SJSA1 (cell line): ENCODE measurements around the gene CACNA2D1. TPM values are rescaled to one million over a fixed set of nuclear protein-coding genes. Genes with fewer than 3 reads are reported as not detected.
"Not testable (repeated sequence)": the region's sequence is repeated elsewhere in the genome, so short reads cannot be mapped to it uniquely, and the experiment has no call there.

Experiments used
- DNase-seq, 2 experiments: peaks; one replicate each; pipeline ENCODE4 v3.0.0-alpha.2; 2015 to 2020; ENCODE audit warnings: low spot score in 2 of 2, low read depth in 1 of 2
- H3K27ac ChIP-seq: fragments of 250-450 bp; sonication (Bioruptor Pico); 2 replicates; pipeline ENCODE4 v1.5.1; 2020; ENCODE audit warnings: mild to moderate bottlenecking, moderate library complexity
- H3K27me3 ChIP-seq: fragments of 250-450 bp; sonication (Bioruptor Pico); replicated peaks from 2 replicates; pipeline ENCODE4 v1.5.1; 2020; ENCODE audit warnings: mild to moderate bottlenecking, moderate library complexity
- H3K36me3 ChIP-seq: fragments of 250-450 bp; sonication (Bioruptor Pico); 2 replicates; pipeline ENCODE4 v1.5.1; 2020; ENCODE audit warnings: mild to moderate bottlenecking
- H3K4me1 ChIP-seq: fragments of 250-450 bp; sonication (Bioruptor Pico); replicated peaks from 2 replicates; pipeline ENCODE4 v1.6.1; 2021; ENCODE audit warnings: mild to moderate bottlenecking
- H3K4me3 ChIP-seq: fragments of 250-450 bp; sonication (Bioruptor Pico); 2 replicates; pipeline ENCODE4 v1.5.1; 2020; ENCODE audit warnings: mild to moderate bottlenecking
- H3K9me3 ChIP-seq: fragments of 250-450 bp; sonication (Bioruptor Pico); replicated peaks from 2 replicates; pipeline ENCODE4 v1.5.1; 2020; ENCODE audit warnings: mild to moderate bottlenecking
- total RNA-seq: library from RNA; depleted of rRNA; stranded (reverse); fragments of >200 nt; shearing (Covaris generic); gene quantifications from 2 replicates; pipeline ENCODE4 v1.2.3, GENCODE V29; 2014

The CACNA2D1 gene
- total RNA-seq, 1 experiment from 2014 or later = 31.6 TPM

DNA sequence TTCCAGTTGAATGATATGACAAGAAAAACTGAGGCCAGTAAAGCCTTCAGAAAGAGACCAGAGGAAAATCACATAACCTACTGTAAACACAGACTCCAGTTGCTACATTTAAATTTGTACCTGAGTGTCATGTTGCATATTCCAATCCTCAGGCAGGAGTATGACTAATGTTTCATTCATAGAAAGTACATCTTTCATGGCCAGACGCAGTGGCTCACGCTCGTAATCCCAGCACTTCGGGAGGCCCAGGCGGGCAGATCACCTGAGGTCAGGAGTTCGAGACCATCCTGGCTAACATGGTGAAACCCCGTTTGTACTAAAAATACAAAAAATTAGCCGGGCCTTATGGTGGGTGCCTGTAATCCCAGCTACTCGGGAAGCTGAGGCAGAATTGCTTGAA, 429.0 kb downstream of the CACNA2D1 start:
- H3K36me3 ChIP-seq, H3K27ac ChIP-seq, H3K4me3 ChIP-seq, H3K4me1 ChIP-seq, H3K27me3 ChIP-seq, DNase-seq, H3K9me3 ChIP-seq: not testable (repeated sequence)

DNA sequence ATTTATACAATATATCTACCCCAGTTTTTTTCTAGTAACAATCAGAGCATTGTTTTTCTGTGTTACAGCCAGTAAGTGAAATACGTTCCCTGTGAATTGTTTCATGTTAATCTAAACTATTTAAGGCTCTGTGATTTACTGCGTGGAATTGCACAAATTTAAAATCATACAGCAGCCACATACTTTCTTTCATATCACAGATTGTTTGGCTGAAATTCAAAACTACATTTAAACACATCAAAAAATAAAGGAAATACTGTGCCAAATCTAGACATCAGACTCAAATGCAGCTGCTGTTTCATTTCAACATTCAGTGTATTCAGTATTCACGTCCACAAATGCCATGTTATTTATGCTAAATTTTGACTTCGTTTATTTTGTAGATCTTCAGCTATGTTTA, 431.1 kb downstream of the CACNA2D1 start:
- Histone ChIP-seq H3K4me1 (peaks cover 8% of the 10 kb centered on the region; the same call in 1 of the 2 replicates), H3K27ac (no peak overlapping the region), H3K36me3 (no peaks in the 10 kb centered on the region; the same call in 1 of the 2 replicates), H3K9me3 (no peaks in the 10 kb centered on the region), H3K4me3 (no peak overlapping the region), H3K27me3 (no peaks in the 10 kb centered on the region)
- DNase-seq = no peak

DNA sequence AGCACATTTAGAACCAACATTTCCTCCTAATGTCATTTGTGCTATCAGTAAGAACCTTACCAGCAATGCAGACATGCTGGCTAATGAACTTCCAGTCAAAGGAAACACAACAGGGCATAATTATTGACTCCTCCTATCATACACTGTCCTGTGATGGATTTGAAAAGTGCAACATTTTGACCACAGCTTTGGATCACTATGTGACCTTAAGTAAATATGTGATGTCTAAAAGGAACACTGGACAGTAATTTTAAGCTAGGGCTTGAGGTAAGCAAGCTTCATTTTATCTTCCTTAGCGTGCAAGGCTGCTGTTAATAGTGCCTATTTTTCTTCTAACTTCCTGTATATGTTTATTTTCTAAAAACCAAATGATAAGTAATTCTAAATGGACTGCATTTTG, 433.2 kb downstream of the CACNA2D1 start:
- no peaks in the 10 kb centered on the region for H3K9me3 ChIP-seq
- no peak overlapping the region for H3K27ac ChIP-seq
- no peaks in the 10 kb centered on the region for H3K4me1 ChIP-seq
- H3K36me3 ChIP-seq = no peaks in the 10 kb centered on the region; the same call in 1 of the 2 replicates
- no peaks in the 10 kb centered on the region for H3K27me3 ChIP-seq
- no peak overlapping the region for H3K4me3 ChIP-seq
- DNase-seq = no peak

DNA sequence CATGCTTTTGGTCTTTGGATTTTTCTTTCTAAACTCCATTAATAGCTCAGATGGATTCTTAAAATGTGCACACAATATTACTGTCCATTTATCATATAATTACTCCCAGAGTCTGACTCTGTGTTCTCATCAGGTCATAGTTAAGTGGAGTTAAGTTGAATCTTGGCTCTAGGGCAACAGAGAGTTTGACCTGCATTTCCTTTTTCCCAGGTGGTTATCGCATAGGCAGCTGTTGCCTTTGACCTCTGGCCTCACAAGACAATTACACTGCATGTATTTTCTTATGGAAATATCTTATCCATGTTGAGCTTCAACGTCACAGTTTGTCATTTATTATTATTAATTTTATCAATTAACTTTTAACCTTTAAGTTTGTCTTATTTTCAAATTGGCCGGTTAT, 436.3 kb downstream of the CACNA2D1 start:
- no peak for DNase-seq

DNA sequence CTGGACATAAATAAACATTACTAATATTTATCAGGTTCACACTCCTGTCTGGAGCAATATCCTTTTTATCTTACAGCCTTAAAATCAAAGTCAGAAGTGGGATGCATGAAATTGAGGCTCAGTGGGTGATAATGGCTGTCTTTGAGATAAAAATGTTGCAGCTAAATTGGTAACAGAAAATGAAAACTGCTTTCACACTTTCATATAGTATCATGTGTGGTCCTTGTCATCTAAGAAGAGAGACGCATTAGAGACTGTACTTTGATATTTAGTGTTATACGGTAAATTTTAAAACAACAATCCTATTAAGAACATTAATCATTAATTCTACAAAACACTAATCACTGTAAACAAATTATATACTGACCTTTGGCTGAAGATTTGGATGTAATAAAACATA, 438.5 kb downstream of the CACNA2D1 start:
- no peaks in the 10 kb centered on the region for H3K9me3 ChIP-seq
- no peak overlapping the region for H3K4me3 ChIP-seq
- no peaks in the 10 kb centered on the region; the same call in 1 of the 2 replicates for H3K36me3 ChIP-seq
- DNase-seq = no peak
- H3K27ac ChIP-seq = no peak overlapping the region
- H3K27me3 ChIP-seq = no peaks in the 10 kb centered on the region
- no peaks in the 10 kb centered on the region for H3K4me1 ChIP-seq

More for the DNA sequence above, 436.3 kb downstream of the CACNA2D1 start:
- Histone ChIP-seq H3K4me1 (no peaks in the 10 kb centered on the region), H3K27ac (no peak overlapping the region), H3K4me3 (no peak overlapping the region), H3K9me3 (no peaks in the 10 kb centered on the region), H3K27me3 (no peaks in the 10 kb centered on the region), H3K36me3 (no peaks in the 10 kb centered on the region; the same call in 1 of the 2 replicates)

DNA sequence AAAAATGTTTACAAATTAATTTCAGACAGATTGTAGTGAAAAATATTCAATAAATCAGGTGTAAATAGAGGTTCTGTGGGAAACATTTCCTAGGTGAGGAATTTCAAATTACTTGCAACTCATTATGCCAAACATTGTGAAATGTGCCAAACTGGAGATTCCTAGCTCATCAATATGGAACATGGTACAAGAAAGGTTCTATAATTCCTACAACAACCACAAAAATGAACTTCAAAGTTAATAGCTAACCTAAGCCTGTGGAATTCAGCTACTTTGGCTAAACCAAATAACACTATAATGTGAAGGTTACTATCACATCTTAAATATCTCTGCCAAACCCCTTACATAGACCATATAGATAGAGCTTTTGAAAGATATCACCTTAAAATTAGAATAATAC, 450.4 kb downstream of the CACNA2D1 start:
- Histone ChIP-seq H3K4me3 (no peak overlapping the region), H3K36me3 (no peaks in the 10 kb centered on the region; the same call in none of the 2 replicates), H3K4me1 (no peaks in the 10 kb centered on the region), H3K27ac (no peak overlapping the region), H3K9me3 (no peaks in the 10 kb centered on the region), H3K27me3 (no peaks in the 10 kb centered on the region)
- no peak for DNase-seq

DNA sequence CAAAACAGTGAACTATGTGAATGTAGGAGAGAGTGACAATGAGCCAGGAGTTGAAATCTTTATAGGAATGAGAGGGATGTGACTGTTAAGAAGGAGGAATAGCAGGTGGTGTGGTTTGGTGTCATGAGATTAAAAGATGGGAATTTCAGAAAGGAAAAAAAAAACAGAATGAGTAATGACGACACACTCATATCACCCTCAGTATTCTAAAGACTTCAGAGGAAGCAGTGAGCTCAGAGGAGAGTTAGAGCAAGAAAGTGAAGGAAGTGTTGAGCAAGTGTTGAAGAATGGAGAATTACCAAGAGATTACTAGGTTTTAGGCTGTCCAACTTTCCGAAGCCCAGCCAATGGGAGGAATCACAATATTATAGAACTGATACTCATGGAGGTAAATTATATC, 453.2 kb downstream of the CACNA2D1 start:
- no peak overlapping the region for H3K4me3 ChIP-seq
- H3K36me3 ChIP-seq = no peaks in the 10 kb centered on the region; the same call in none of the 2 replicates
- H3K4me1 ChIP-seq = no peaks in the 10 kb centered on the region
- no peaks in the 10 kb centered on the region for H3K9me3 ChIP-seq
- no peak overlapping the region for H3K27ac ChIP-seq
- no peak for DNase-seq
- no peaks in the 10 kb centered on the region for H3K27me3 ChIP-seq

DNA sequence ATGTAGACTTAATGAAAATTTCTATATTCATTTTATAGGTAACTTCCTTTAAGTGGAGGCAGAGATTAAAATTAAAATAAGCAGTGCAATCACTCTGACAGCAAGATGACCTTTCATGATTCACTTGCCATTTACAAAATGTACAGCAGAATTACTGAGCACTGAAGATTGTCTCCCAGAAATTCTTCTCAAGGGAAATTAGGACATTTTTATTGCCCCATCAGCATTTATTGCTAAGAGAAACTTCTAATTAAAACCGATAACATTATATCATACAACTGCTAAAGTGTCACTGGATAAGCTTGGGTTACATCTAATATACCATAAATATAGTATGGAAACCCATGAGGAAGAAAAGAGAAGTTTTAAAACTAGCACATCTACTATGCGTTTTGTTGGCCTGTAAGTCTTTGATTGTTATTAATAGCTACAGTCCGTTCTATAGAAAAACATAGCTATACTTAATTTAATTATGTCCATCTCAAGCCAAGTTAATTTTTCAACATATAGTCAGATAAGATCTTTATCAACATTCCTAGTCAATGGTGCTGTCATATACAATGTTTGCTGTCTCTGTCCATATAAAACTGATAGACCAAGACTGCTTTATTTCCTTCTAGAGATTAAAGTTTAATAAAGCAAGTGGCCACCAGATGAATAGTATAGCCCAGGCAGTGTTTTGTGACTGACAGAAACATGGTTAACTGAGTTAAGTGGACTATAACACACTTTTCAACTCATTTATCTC, 456.7 kb downstream of the CACNA2D1 start:
- DNase-seq = no peak
- H3K36me3 ChIP-seq = peaks cover 5% of the 10 kb centered on the region
- H3K4me1 ChIP-seq = no peaks in the 10 kb centered on the region
- H3K9me3 ChIP-seq = no peaks in the 10 kb centered on the region
- H3K4me3 ChIP-seq = no peak overlapping the region
- H3K27me3 ChIP-seq = no peaks in the 10 kb centered on the region
- H3K27ac ChIP-seq = no peak overlapping the region

DNA sequence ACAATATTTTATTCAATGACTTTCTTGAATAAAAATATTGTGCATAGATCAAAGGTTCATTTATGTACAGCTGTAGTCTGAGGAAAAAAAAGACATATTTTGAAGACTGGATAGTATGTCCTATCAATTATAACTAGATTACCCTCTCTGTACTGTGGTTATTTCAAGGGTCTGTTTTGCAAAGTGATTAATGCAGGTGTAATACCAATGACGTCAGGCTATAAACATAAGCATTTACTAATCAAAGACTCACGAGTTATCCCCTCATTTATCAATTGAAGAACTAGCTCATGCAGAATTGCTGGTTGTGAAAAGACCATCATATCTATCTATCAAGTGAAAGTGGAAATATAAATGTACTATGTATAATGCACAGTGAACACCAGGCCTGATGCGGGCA, 460.2 kb downstream of the CACNA2D1 start:
- no peaks in the 10 kb centered on the region for H3K4me1 ChIP-seq
- DNase-seq = no peak
- H3K4me3 ChIP-seq = no peak overlapping the region
- no peaks in the 10 kb centered on the region for H3K9me3 ChIP-seq
- H3K36me3 ChIP-seq = peaks cover 5% of the 10 kb centered on the region
- H3K27ac ChIP-seq = no peak overlapping the region
- H3K27me3 ChIP-seq = no peaks in the 10 kb centered on the region

DNA sequence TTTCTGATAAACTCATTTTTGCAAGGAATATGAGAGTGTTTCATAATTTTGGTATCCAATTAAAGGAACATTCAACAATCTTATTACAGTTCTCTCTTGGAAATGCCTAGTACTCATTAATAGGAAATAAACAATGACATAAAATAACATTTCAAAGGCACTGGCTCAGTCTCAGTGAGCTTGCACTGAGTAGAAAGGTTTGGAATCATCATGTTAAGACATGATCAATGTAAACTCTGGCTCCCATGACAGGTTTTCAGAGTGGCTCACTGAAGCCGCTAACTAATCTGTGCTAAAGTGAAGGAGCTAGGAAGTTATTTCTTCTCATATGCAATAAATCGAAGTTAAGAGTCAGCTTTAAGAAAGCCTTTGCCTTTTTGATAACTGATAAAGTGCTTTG, 470.5 kb downstream of the CACNA2D1 start:
- Histone ChIP-seq H3K36me3 (no peaks in the 10 kb centered on the region; the same call in 1 of the 2 replicates), H3K9me3 (no peaks in the 10 kb centered on the region), H3K4me1 (peaks cover 1% of the 10 kb centered on the region; the same call in 1 of the 2 replicates), H3K4me3 (no peak overlapping the region), H3K27me3 (no peaks in the 10 kb centered on the region), H3K27ac (no peak overlapping the region)
- no peak for DNase-seq

DNA sequence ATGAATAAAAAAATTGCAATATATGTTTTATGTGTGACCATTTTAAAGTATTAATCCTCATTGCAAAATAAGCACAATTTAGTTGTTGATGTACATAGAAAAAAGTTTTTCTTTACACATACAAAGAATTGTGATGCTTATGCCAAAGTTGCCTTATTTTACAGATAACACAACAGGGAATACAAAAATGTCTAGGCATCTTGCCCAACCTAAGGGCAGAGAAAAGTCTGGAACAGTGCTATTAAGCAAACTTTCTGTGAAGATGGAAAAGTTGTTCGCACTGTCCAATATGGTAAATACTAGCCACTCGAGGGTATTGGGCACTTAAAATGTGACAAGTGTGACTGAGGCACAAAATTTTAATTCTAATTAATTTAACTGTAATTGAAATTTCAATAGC, 483.6 kb downstream of the CACNA2D1 start:
- Histone ChIP-seq H3K27ac (no peak overlapping the region), H3K4me1 (peaks cover 8% of the 10 kb centered on the region), H3K27me3 (no peaks in the 10 kb centered on the region), H3K4me3 (no peak overlapping the region), H3K36me3 (peaks cover 14% of the 10 kb centered on the region), H3K9me3 (no peaks in the 10 kb centered on the region)
- DNase-seq = no peak

DNA sequence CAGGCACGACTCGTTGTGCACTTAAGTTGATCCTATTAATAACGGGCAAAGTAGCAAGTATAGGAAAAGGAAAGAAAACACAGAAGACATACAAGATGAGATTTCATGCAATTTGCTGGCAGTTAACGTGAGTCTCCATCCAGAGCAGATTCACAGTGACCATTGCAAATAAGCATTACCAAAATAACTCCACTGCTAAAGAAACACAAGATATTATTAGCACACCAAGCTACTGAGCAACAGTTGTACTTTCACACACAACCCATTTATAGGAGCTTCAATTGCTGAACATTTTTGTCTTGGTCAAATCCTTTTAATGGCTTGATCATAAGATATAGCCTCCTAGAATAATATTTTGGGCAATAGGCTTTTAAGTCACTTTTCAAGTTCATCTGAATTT, 486.1 kb downstream of the CACNA2D1 start:
- H3K27me3 ChIP-seq = no peaks in the 10 kb centered on the region
- H3K9me3 ChIP-seq = no peaks in the 10 kb centered on the region
- H3K4me1 ChIP-seq = no peaks in the 10 kb centered on the region
- peaks cover 9% of the 10 kb centered on the region for H3K36me3 ChIP-seq
- H3K4me3 ChIP-seq = no peak overlapping the region
- no peak for DNase-seq
- no peak overlapping the region for H3K27ac ChIP-seq

DNA sequence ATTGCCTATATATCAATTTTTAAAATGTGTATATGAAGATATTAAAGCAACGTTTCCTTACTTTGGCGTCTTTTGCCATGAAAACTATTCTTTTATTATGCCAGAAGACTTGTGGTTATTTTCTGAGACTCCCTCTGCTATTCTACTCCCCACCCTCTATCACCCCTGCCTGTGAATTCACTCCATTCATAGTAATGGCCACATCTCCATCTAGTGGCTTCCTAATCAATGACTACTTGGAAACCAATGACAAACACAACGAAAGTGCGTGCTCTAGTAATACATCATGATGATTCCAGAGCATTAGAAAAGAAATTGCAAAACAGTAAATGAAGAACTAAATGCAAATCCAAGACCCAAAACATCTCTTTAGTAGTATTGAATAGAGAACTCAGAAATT, 487.1 kb downstream of the CACNA2D1 start:
- Histone ChIP-seq H3K27me3 (no peaks in the 10 kb centered on the region), H3K9me3 (no peaks in the 10 kb centered on the region), H3K4me3 (no peak overlapping the region), H3K4me1 (no peaks in the 10 kb centered on the region), H3K36me3 (peaks cover 6% of the 10 kb centered on the region; the same call in 1 of the 2 replicates), H3K27ac (no peak overlapping the region)
- DNase-seq = peak in 1 of 2 experiments; percentile 9

DNA sequence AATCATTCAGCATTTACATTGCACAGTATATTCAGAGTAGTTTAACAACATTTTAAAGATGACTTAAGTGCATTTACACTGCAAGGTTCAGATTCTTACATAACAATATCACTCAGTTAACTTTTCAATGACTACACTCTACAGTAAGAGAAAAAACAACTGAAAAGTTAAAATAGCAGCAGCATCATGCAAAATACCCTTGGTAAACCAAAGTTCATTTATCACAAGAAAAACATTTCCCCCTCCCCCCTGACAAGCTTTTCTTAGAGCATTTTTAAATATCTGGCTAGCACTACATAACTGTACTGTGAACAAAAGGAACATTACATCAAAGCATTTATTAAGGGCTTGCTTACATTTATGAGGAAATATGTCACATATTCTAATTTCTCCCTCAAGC, 494.3 kb downstream of the CACNA2D1 start:
- Histone ChIP-seq H3K27ac (no peak overlapping the region), H3K27me3 (no peaks in the 10 kb centered on the region), H3K36me3 (no peaks in the 10 kb centered on the region), H3K9me3 (no peaks in the 10 kb centered on the region), H3K4me3 (no peak overlapping the region), H3K4me1 (no peaks in the 10 kb centered on the region)
- DNase-seq = no peak

DNA sequence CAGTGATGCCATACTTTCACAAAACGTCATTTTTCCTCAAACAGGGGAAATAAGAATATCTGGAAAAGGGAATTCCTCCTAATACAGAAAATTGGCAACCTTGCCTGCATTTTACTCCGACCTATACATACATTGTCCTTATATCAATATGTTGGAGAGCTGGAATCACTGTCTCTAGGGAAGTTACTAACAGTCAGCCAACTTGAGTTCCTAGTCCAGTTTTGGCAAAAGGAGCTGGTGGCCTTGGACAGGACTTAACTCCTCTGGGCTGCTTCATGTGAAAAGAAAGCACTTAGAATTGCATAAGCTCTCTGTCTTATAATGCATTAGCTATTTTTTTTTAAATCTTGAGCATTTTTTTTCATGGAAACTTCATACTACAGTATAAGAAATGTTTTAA, 499.5 kb downstream of the CACNA2D1 start:
- Histone ChIP-seq H3K27me3 (no peaks in the 10 kb centered on the region), H3K9me3 (no peaks in the 10 kb centered on the region), H3K4me3 (no peak overlapping the region), H3K27ac (no peak overlapping the region), H3K36me3 (no peaks in the 10 kb centered on the region), H3K4me1 (no peaks in the 10 kb centered on the region)
- no peak for DNase-seq
